Measurements from ENCODE around the gene FOXRED1.

FOXRED1 gene

GRCh38 chr11:126318574-126319373 is 49.8 kb downstream of the FOXRED1 start:
- ChIA-PET POLR2A (interaction anchor here (0.9 kb wide), 1 partner anchor 15 kb away, joined by 4 read pairs; the partner anchor contains the start of gene DCPS), CTCF (interaction anchor here (1.5 kb wide), 1 partner anchor 8 kb away, joined by 9 read pairs; no protein-coding TSS in a partner anchor)
- TF ChIP-seq SP1 (IDR thresholded peaks at IDR 0.05) (no peak), BHLHE40 (IDR thresholded peaks at IDR 0.05; ENCODE audit: borderline replicate concordance) (no peak)
- DNase-seq (ENCODE audit: extremely low spot score), result no peak

DNA sequence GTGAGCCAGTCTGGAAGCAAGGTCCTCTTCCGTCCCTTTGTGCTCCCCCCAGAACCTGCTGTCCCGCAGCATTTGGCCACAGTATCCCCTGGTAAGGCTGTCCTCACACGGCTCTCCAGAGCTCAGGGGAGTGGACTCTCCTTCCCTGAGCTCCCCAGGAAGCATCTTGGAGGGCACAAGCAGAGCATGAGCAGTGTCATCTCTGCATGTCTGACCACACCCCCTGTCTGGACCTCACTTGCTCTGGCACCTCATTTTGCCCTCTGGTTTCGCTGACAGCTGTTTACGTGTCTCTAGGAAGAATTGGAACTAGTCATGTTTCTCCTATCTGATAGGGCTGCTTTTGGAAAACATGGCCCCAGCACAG is 50.4 kb downstream of the FOXRED1 start:
- ChIA-PET POLR2A (interaction anchor here (0.9 kb wide), 1 partner anchor 16 kb away, joined by 4 read pairs; the partner anchor contains the start of gene DCPS), CTCF (interaction anchor here (0.6 to 1.5 kb wide), 2 partner anchors 9 to 16 kb away, joined by 6 to 9 read pairs; no protein-coding TSS in a partner anchor)
- no peak for DNase-seq (ENCODE audit: extremely low spot score)
- TF ChIP-seq ARNT (IDR thresholded peaks at IDR 0.05) (no peak), CTBP1 (IDR thresholded peaks at IDR 0.05; ENCODE audit: borderline replicate concordance) (no peak), ELF4 (IDR thresholded peaks at IDR 0.05) (no peak), SUZ12 (IDR thresholded peaks at IDR 0.05) (no peak), HDGF (IDR thresholded peaks at IDR 0.05; ENCODE audit: borderline replicate concordance) (no peak), L3MBTL2 (conservative IDR thresholded peaks at IDR 0.05) (no peak), FOXK2 (IDR thresholded peaks at IDR 0.05) (no peak), BHLHE40 (IDR thresholded peaks at IDR 0.05; ENCODE audit: borderline replicate concordance) (no peak), TARDBP (IDR thresholded peaks at IDR 0.05) (no peak), FOXM1 (IDR thresholded peaks at IDR 0.05; ENCODE audit: borderline replicate concordance) (no peak), PKNOX1 (IDR thresholded peaks at IDR 0.05) (no peak), NFRKB (IDR thresholded peaks at IDR 0.05) (no peak), LEF1 (IDR thresholded peaks at IDR 0.05; ENCODE audit: borderline replicate concordance) (no peak), ZNF384 (IDR thresholded peaks at IDR 0.05) (no peak), SP1 (IDR thresholded peaks at IDR 0.05) (no peak), FOXA1 (IDR thresholded peaks at IDR 0.05) (no peak)

- DNase-seq (ENCODE audit: extremely low spot score), result no peak
- ChIA-PET POLR2A (no interaction called here), CTCF (interaction anchor here (1.2 kb wide), 1 partner anchor 23 kb away, joined by 5 read pairs; no protein-coding TSS in a partner anchor)
- TF ChIP-seq L3MBTL2 (conservative IDR thresholded peaks at IDR 0.05) (no peak), ARNT (IDR thresholded peaks at IDR 0.05) (no peak), FOXA1 (IDR thresholded peaks at IDR 0.05) (no peak), ELF4 (IDR thresholded peaks at IDR 0.05) (no peak), TARDBP (IDR thresholded peaks at IDR 0.05) (no peak), PKNOX1 (IDR thresholded peaks at IDR 0.05) (no peak)
Observed at GRCh38 chr11:126322996-126323395, 54.0 kb downstream of the FOXRED1 start.

GRCh38 chr11:126327281-126328000 is 58.5 kb downstream of the FOXRED1 start:
- ChIA-PET CTCF (no interaction called here), POLR2A (no interaction called here)
- DNase-seq (ENCODE audit: extremely low spot score), result no peak
- TF ChIP-seq FOXA1 (IDR thresholded peaks at IDR 0.05) (no peak), NFRKB (IDR thresholded peaks at IDR 0.05) (no peak), PKNOX1 (IDR thresholded peaks at IDR 0.05) (no peak), CTBP1 (IDR thresholded peaks at IDR 0.05; ENCODE audit: borderline replicate concordance) (no peak), FOXM1 (IDR thresholded peaks at IDR 0.05; ENCODE audit: borderline replicate concordance) (no peak), TARDBP (IDR thresholded peaks at IDR 0.05) (no peak), ELF4 (IDR thresholded peaks at IDR 0.05) (no peak), SUZ12 (IDR thresholded peaks at IDR 0.05) (no peak), ZNF384 (IDR thresholded peaks at IDR 0.05) (no peak), ARNT (IDR thresholded peaks at IDR 0.05) (no peak), FOXK2 (IDR thresholded peaks at IDR 0.05) (no peak), SP1 (IDR thresholded peaks at IDR 0.05) (no peak)

Data from HEK293T (cell line).